Measurements from ENCODE around the gene IBTK. TPM values are rescaled to one million over a fixed set of nuclear protein-coding genes. Genes with fewer than 3 reads are reported as not detected.
"Not testable (repeated sequence)": the region's sequence is repeated elsewhere in the genome, so short reads cannot be mapped to it uniquely, and the experiment has no call there.

Gene IBTK
- polyA plus RNA-seq, 2 of the 4 experiments (the other 2 are of a cell fraction): 34.2 to 87.3 TPM

GRCh38 chr6:82160255-82160990, 87.1 kb downstream of the IBTK start (continued):
- no peak for TF ChIP-seq CBX8 (IDR thresholded peaks at IDR 0.05)
- no peak for TF ChIP-seq CHD2 (IDR thresholded peaks at IDR 0.05; ENCODE audit: low read length, partially characterized antibody)

GRCh38 chr6:82152786-82153185, 94.8 kb downstream of the IBTK start:
- POLR2A ChIA-PET; H3K4me2 ChIP-seq; H3K9me3 ChIP-seq; ATAC-seq; CTCF ChIA-PET; DNase-seq (ENCODE audit: low read depth in 1 of 2, low spot score in 1 of 2); FAIRE-seq; H3K27ac ChIP-seq; H3K4me1 ChIP-seq; H3K4me3 ChIP-seq: not testable (repeated sequence)
- WGBS (ENCODE audit: missing lambda C conversion rate): 88% methylated on average over 3 of the region's 3 CpGs

- WGBS (ENCODE audit: missing lambda C conversion rate): 70% methylated on average over 2 of the region's 10 CpGs
- FAIRE-seq, POLR2A ChIA-PET: not testable (repeated sequence)
Measured at GRCh38 chr6:82151147-82151546, 96.4 kb downstream of the IBTK start.

GRCh38 chr6:82145926-82146452, 101.6 kb downstream of the IBTK start:
- ChIA-PET POLR2A (no interaction called here), CTCF (no interaction called here)
- no peak for ATAC-seq
- Histone ChIP-seq H3K4me2 (peak overlapping the region; percentile 96), H3K4me3 (no peak overlapping the region), H3K27ac (peak overlapping the region; percentile 37 to 80; a peak in 4 of 6 replicates), H3K4me1 (peaks cover 27% of the 10 kb centered on the region), H3K9me3 (peaks cover 7% of the 10 kb centered on the region; the same call in 2 of the 3 replicates)
- DNase-seq (ENCODE audit: low read depth in 1 of 2, low spot score in 1 of 2): no peak
- no peak for TF ChIP-seq CBX2 (IDR thresholded peaks at IDR 0.05; ENCODE audit: borderline replicate concordance, low read depth)
- TF ChIP-seq NR3C1 (IDR thresholded peaks at IDR 0.05): no peak
- TF ChIP-seq USF2 (IDR thresholded peaks at IDR 0.05): no peak
- no peak for TF ChIP-seq FOXS1 (CRISPR knock-in tag; IDR thresholded peaks at IDR 0.05)
- no peak for TF ChIP-seq HOXB5 (CRISPR knock-in tag; IDR thresholded peaks at IDR 0.05)
- no peak for TF ChIP-seq EHMT2 (IDR thresholded peaks at IDR 0.05; ENCODE audit: low read depth)
- no peak for TF ChIP-seq HOXA7 (CRISPR knock-in tag; IDR thresholded peaks at IDR 0.05)
- TF ChIP-seq GATA3 (IDR thresholded peaks at IDR 0.05; ENCODE audit: borderline replicate concordance): no peak
- TF ChIP-seq ZNF302 (CRISPR knock-in tag; IDR thresholded peaks at IDR 0.05): no peak
- no peak for TF ChIP-seq BHLHE40 (IDR thresholded peaks at IDR 0.05; ENCODE audit: low read depth, low read length)
- FAIRE-seq: no peak

More at GRCh38 chr6:82151147-82151546, 96.4 kb downstream of the IBTK start:
- H3K4me1 ChIP-seq; H3K4me2 ChIP-seq; ATAC-seq; H3K27ac ChIP-seq; CTCF ChIA-PET; DNase-seq (ENCODE audit: low read depth in 1 of 2, low spot score in 1 of 2); H3K9me3 ChIP-seq; H3K4me3 ChIP-seq: not testable (repeated sequence)

GRCh38 chr6:82144852-82145340, 102.6 kb downstream of the IBTK start:
- ChIA-PET POLR2A (interaction anchor here (1.8 kb wide), 1 partner anchor 392 kb away, joined by 5 read pairs; the partner anchor contains the start of gene TENT5A), CTCF (interaction anchor here (0.5 to 1.2 kb wide), 2 partner anchors 33 to 77 kb away, joined by 3 to 4 read pairs; no protein-coding TSS in a partner anchor)
- ATAC-seq: peak; percentile 85 to 87
- WGBS (ENCODE audit: missing lambda C conversion rate): 0% methylated on average over 5 of the region's 5 CpGs
- peak; percentile 30 to 76 for DNase-seq (ENCODE audit: low read depth in 1 of 2, low spot score in 1 of 2)
- FAIRE-seq: no peak
- H3K4me1 ChIP-seq: peaks cover 27% of the 10 kb centered on the region
- H3K27ac ChIP-seq: peak overlapping the region; percentile 37 to 80
- H3K4me3 ChIP-seq: peak overlapping the region; percentile 25; the same call in 1 of the 3 replicates
- peaks cover 7% of the 10 kb centered on the region; the same call in 2 of the 3 replicates for H3K9me3 ChIP-seq
- H3K4me2 ChIP-seq: peak overlapping the region; percentile 96
- TF ChIP-seq NPAS2 (CRISPR knock-in tag; IDR thresholded peaks at IDR 0.05; ENCODE audit: borderline replicate concordance) (0 out of 2 replicates have a peak, but pooled peaks have one; percentile 20), RCOR1 (IDR thresholded peaks at IDR 0.05; ENCODE audit: low read depth, low read length) (no peak), KDM1A (IDR thresholded peaks at IDR 0.05; ENCODE audit: low read depth) (no peak), ZNF302 (CRISPR knock-in tag; IDR thresholded peaks at IDR 0.05) (no peak), RARB (CRISPR knock-in tag; IDR thresholded peaks at IDR 0.05) (no peak), HDAC2 (IDR thresholded peaks at IDR 0.05) (no peak), ZSCAN20 (CRISPR knock-in tag; IDR thresholded peaks at IDR 0.05) (no peak), HOXA7 (CRISPR knock-in tag; IDR thresholded peaks at IDR 0.05) (no peak), POLR2A (IDR thresholded peaks at IDR 0.05; ENCODE audit: low read length) (no peak), MYC (IDR thresholded peaks at IDR 0.05; ENCODE audit: borderline replicate concordance, low read length) (no peak), CTCF (IDR thresholded peaks at IDR 0.05) (no peak), JUN (IDR thresholded peaks at IDR 0.05) (no peak), MAX (IDR thresholded peaks at IDR 0.05) (0 out of 2 replicates have a peak, but pooled peaks have one; percentile 20), TFCP2L1 (CRISPR knock-in tag; IDR thresholded peaks at IDR 0.05) (no peak), POLR2AphosphoS2 (conservative IDR thresholded peaks at IDR 0.05; ENCODE audit: low read length) (no peak), CBX2 (IDR thresholded peaks at IDR 0.05; ENCODE audit: borderline replicate concordance, low read depth) (no peak), TP53 (CRISPR knock-in tag; IDR thresholded peaks at IDR 0.05) (no peak), FOSL2 (IDR thresholded peaks at IDR 0.05) (peak; percentile 51; the same call in 1 of the 2 replicates), FOSL2 (CRISPR knock-in tag; IDR thresholded peaks at IDR 0.05) (peak; percentile 77)
